SK-N-SH (cell line): Measurements from ENCODE around the gene PLD6. TPM values are rescaled to one million over a fixed set of nuclear protein-coding genes. Genes with fewer than 3 reads are reported as not detected.

Experiments
- CTCF ChIA-PET: fragments of 300-600, 350-600 bp; formaldehyde crosslinking; extraction: SDS; loops from one replicate; lab custom pipeline; 2021; lab: Yijun Ruan, JAX
- POLR2A ChIA-PET: fragments of 350-600 bp; sonication (Branson Sonifier 250); formaldehyde crosslinking; extraction: SDS; loops from one replicate; lab custom pipeline; 2020; ENCODE audit warnings: antibody characterized with exemption, inconsistent platforms; lab: Yijun Ruan, JAX
- DNase-seq: peaks from one replicate; pipeline ENCODE4 v3.0.0; 2012
- H2AFZ ChIP-seq: fragments of 200-600 bp; sonication (generic); 2 replicates; pipeline ENCODE4 v1.8.1; 2016; ENCODE audit warnings: antibody characterized with exemption, mild to moderate bottlenecking, low read depth
- H3F3A ChIP-seq: fragments of 200-600 bp; sonication (generic); replicated peaks from 2 replicates; pipeline ENCODE3; 2016; ENCODE audit warnings: antibody characterized with exemption, mild to moderate bottlenecking; ENCODE audit not compliant: insufficient read depth
- H3K27ac ChIP-seq, 2 experiments: fragments of 200-500 bp in 1 of 2; fragments of 200-600 bp in 1 of 2; sonication (Bioruptor generic) in 1 of 2; sonication (generic), shearing (Covaris generic) in 1 of 2; 2 replicates each; pipeline versions ENCODE4 v1.5.1 to v1.6.1; 2014 to 2016; ENCODE audit warnings: low read depth in 2 of 2, inconsistent platforms in 1 of 2, low read length in 1 of 2, mild to moderate bottlenecking in 1 of 2, mixed read lengths in 1 of 2
- H3K27me3 ChIP-seq: fragments of 200-600 bp; sonication (generic), shearing (Covaris generic); 2 replicates; pipeline ENCODE4 v1.6.1; 2016; ENCODE audit warnings: mixed run types; ENCODE audit not compliant: insufficient read depth
- H3K36me3 ChIP-seq, 2 experiments: fragments of 200-500 bp in 1 of 2; fragments of 200-600 bp in 1 of 2; sonication (Bioruptor generic) in 1 of 2; sonication (generic) in 1 of 2; replicated peaks in 1 of 2; 2 replicates each; pipeline versions ENCODE3 to v1.5.1; 2014 to 2016; ENCODE audit warnings: low read length in 1 of 2, mild to moderate bottlenecking in 1 of 2; ENCODE audit not compliant: insufficient read depth in 2 of 2, control insufficient read depth in 1 of 2
- H3K4me1 ChIP-seq, 2 experiments: fragments of 200-500 bp in 1 of 2; fragments of 200-600 bp in 1 of 2; sonication (Bioruptor generic) in 1 of 2; sonication (generic), shearing (Covaris generic) in 1 of 2; 2 replicates each; pipeline versions ENCODE4 v1.5.1 to v1.6.1; 2014 to 2016; ENCODE audit warnings: low read depth in 1 of 2, low read length in 1 of 2, mixed run types in 1 of 2; ENCODE audit not compliant: insufficient read depth in 2 of 2, control insufficient read depth in 1 of 2
- H3K4me2 ChIP-seq: fragments of 200-600 bp; sonication (generic), shearing (Covaris generic); 2 replicates; pipeline ENCODE4 v1.6.1; 2017; ENCODE audit warnings: mixed run types
- H3K4me3 ChIP-seq, 2 experiments: fragments of 200-500 bp in 1 of 2; fragments of 200-600 bp in 1 of 2; sonication (Bioruptor generic) in 1 of 2; sonication (generic), shearing (Covaris generic) in 1 of 2; 2 replicates each; pipeline versions ENCODE4 v1.5.1 to v1.8.1; 2014 to 2016; ENCODE audit warnings: low read depth in 2 of 2, inconsistent platforms in 1 of 2, low read length in 1 of 2, mild to moderate bottlenecking in 1 of 2, mixed read lengths in 1 of 2, moderate library complexity in 1 of 2
- H3K79me2 ChIP-seq: fragments of 200-600 bp; sonication (generic); 2 replicates; pipeline ENCODE4 v1.8.1; 2017; ENCODE audit warnings: mild to moderate bottlenecking; ENCODE audit not compliant: insufficient read depth
- H3K9ac ChIP-seq: fragments of 200-600 bp; sonication (generic); 2 replicates; pipeline ENCODE4 v1.6.1; 2017; ENCODE audit warnings: mixed run types
- H3K9me2 ChIP-seq: fragments of 200-600 bp; sonication (generic); 2 replicates; pipeline ENCODE4 v1.6.1; 2017; ENCODE audit warnings: mixed run types
- H3K9me3 ChIP-seq: fragments of 200-600 bp; sonication (generic); 2 replicates; pipeline ENCODE4 v1.6.1; 2017; ENCODE audit warnings: mixed run types, mild to moderate bottlenecking, moderate library complexity
- H4K20me1 ChIP-seq: fragments of 200-600 bp; sonication (generic); 2 replicates; pipeline ENCODE4 v1.6.1; 2017; ENCODE audit warnings: mild to moderate bottlenecking, mixed run types; ENCODE audit not compliant: insufficient read depth
- CTCF ChIP-seq: fragments of 200-600 bp; sonication (generic); IDR thresholded peaks from 2 replicates; pipeline ENCODE4 v1.6.1; 2017; ENCODE audit warnings: antibody characterized with exemption, mild to moderate bottlenecking, moderate library complexity
- ELF1 ChIP-seq: IDR thresholded peaks from 2 replicates; pipeline ENCODE4 v1.4.0; 2012
- EP300 ChIP-seq, 2 experiments: IDR thresholded peaks; 2 replicates each; pipeline versions ENCODE4 v1.4.0 to v1.6.1; 2012; ENCODE audit warnings: borderline replicate concordance in 1 of 2, low read depth in 1 of 2, low read length in 1 of 2
- JUND ChIP-seq: IDR thresholded peaks from 2 replicates; pipeline ENCODE4 v1.4.0; 2012
- NFIC ChIP-seq: IDR thresholded peaks from 2 replicates; pipeline ENCODE4 v1.4.0; 2012; ENCODE audit warnings: borderline replicate concordance
- PBX3 ChIP-seq: IDR thresholded peaks from 2 replicates; pipeline ENCODE4; 2012
- POLR2AphosphoS5 ChIP-seq: IDR thresholded peaks from 2 replicates; pipeline ENCODE4 v1.6.1; 2012; ENCODE audit warnings: low read depth, low read length
- RCOR1 ChIP-seq: fragments of 150-350 bp; IDR thresholded peaks from 2 replicates; pipeline ENCODE4 v1.6.1; 2017; ENCODE audit warnings: antibody characterized with exemption, low read length
- SIN3A ChIP-seq: IDR thresholded peaks from 2 replicates; pipeline ENCODE4 v1.6.1; 2012; ENCODE audit warnings: low read depth, mild to moderate bottlenecking, low read length, moderate library complexity, borderline replicate concordance
- SMC3 ChIP-seq: IDR thresholded peaks from 2 replicates; pipeline ENCODE4 v1.6.1; 2012; ENCODE audit warnings: low read depth, low read length, improper control_type of control experiment
- TAF1 ChIP-seq: IDR thresholded peaks from 2 replicates; pipeline ENCODE4 v1.6.1; 2012; ENCODE audit warnings: low read depth, mild to moderate bottlenecking, low read length, moderate library complexity, borderline replicate concordance
- USF2 ChIP-seq: fragments of 150-350 bp; IDR thresholded peaks from 2 replicates; pipeline ENCODE4 v1.6.1; 2017; ENCODE audit warnings: antibody characterized with exemption, low read length, low read depth, borderline replicate concordance
- WGBS: methylation state at CpG from one replicate; pipeline ENCODE4 v1.1.6; 2017; ENCODE audit warnings: low lambda C conversion rate; 5-methylcytosine and 5-hydroxymethylcytosine counted together
- polyA plus RNA-seq, 3 experiments: library from polyadenylated mRNA; depleted of rRNA; stranded (reverse); fragments of >200 nt; gene quantifications; 2 replicates each; pipeline ENCODE4 v1.2.3, GENCODE V29; 2012
- TF ChIP-seq, protein P1 (sequence below): IDR thresholded peaks from 2 replicates; pipeline ENCODE4 v1.4.0; 2012; ENCODE audit warnings: low read depth, borderline replicate concordance

Gene PLD6
- polyA plus RNA-seq, 1 of the 3 experiments (the other 2 are of a cell fraction), result 3.7 TPM

- no peaks in the 10 kb centered on the region for H3K9me2 ChIP-seq
- no peak overlapping the region for H3K4me2 ChIP-seq
- H3K36me3 ChIP-seq, result peaks cover 36 to 79% of the 10 kb centered on the region in 2 experiments
- no peak overlapping the region for H3K9ac ChIP-seq
- no peak overlapping the region for H2AFZ ChIP-seq
- ChIA-PET POLR2A (no interaction called here), CTCF (interaction anchor here (1.0 kb wide), 1 partner anchor 183 kb away, joined by 3 read pairs; no protein-coding TSS in a partner anchor)
- H3K9me3 ChIP-seq, result no peaks in the 10 kb centered on the region
- H3K4me3 ChIP-seq, result no peak overlapping the region
- no peaks in the 10 kb centered on the region for H3K27me3 ChIP-seq
- DNase-seq, result no peak
- H4K20me1 ChIP-seq, result no peaks in the 10 kb centered on the region
- H3K79me2 ChIP-seq, result no peaks in the 10 kb centered on the region
- no peak for TF ChIP-seq JUND
- WGBS, result 95% methylated on average over 6 of the region's 8 CpGs
- H3K4me1 ChIP-seq, result peaks cover 0 to 8% of the 10 kb centered on the region in 2 experiments; a peak in 1 of 4 replicates
- H3F3A ChIP-seq, result no peaks in the 10 kb centered on the region
- no peak overlapping the region for H3K27ac ChIP-seq
These were observed 30.8 kb downstream of the PLD6 start for GRCh38 chr17:17175340-17175739.

GRCh38 chr17:17173921-17174320 lies 32.2 kb downstream of the PLD6 start:
- TF ChIP-seq SIN3A (no peak), JUND (no peak), PBX3 (no peak), POLR2AphosphoS5 (no peak), TAF1 (no peak), EP300 (IDR thresholded peaks at IDR 0.05; ENCODE audit: borderline replicate concordance in 1 of 2, low read depth in 1 of 2, low read length in 1 of 2) (no peak), SMC3 (no peak), NFIC (no peak), CTCF (no peak), ELF1 (no peak), RCOR1 (no peak), USF2 (no peak)
- TF ChIP-seq, protein P1, sequence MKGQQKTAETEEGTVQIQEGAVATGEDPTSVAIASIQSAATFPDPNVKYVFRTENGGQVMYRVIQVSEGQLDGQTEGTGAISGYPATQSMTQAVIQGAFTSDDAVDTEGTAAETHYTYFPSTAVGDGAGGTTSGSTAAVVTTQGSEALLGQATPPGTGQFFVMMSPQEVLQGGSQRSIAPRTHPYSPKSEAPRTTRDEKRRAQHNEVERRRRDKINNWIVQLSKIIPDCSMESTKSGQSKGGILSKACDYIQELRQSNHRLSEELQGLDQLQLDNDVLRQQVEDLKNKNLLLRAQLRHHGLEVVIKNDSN, result no peak
- WGBS, result 96% methylated on average over 8 of the region's 14 CpGs

More at GRCh38 chr17:17173921-17174320, 32.2 kb downstream of the PLD6 start:
- no peak overlapping the region for H3K4me3 ChIP-seq
- no peaks in the 10 kb centered on the region for H3K79me2 ChIP-seq
- H4K20me1 ChIP-seq, result no peaks in the 10 kb centered on the region
- POLR2A ChIA-PET, result no interaction called here
- DNase-seq, result no peak
- peaks cover 28 to 80% of the 10 kb centered on the region in 2 experiments for H3K36me3 ChIP-seq
- no peak overlapping the region for H2AFZ ChIP-seq
- no peak overlapping the region for H3K9ac ChIP-seq
- H3K9me2 ChIP-seq, result no peaks in the 10 kb centered on the region
- no peaks in the 10 kb centered on the region for H3F3A ChIP-seq
- no peaks in the 10 kb centered on the region for H3K9me3 ChIP-seq
- CTCF ChIA-PET, result interaction anchor here (0.5 to 0.7 kb wide), 2 partner anchors 9 to 88 kb away, joined by 3 to 5 read pairs; no protein-coding TSS in a partner anchor
- no peak overlapping the region for H3K27ac ChIP-seq
- H3K27me3 ChIP-seq, result no peaks in the 10 kb centered on the region
- no peaks in the 10 kb centered on the region for H3K4me1 ChIP-seq
- H3K4me2 ChIP-seq, result no peak overlapping the region
